ENCODE results near the gene TSPEAR.

GRCh38 chr21:44523567-44524413 is 187.6 kb downstream of the TSPEAR start:
- no peak for TF ChIP-seq POLR2A (IDR thresholded peaks at IDR 0.05)
- TF ChIP-seq, protein P1, sequence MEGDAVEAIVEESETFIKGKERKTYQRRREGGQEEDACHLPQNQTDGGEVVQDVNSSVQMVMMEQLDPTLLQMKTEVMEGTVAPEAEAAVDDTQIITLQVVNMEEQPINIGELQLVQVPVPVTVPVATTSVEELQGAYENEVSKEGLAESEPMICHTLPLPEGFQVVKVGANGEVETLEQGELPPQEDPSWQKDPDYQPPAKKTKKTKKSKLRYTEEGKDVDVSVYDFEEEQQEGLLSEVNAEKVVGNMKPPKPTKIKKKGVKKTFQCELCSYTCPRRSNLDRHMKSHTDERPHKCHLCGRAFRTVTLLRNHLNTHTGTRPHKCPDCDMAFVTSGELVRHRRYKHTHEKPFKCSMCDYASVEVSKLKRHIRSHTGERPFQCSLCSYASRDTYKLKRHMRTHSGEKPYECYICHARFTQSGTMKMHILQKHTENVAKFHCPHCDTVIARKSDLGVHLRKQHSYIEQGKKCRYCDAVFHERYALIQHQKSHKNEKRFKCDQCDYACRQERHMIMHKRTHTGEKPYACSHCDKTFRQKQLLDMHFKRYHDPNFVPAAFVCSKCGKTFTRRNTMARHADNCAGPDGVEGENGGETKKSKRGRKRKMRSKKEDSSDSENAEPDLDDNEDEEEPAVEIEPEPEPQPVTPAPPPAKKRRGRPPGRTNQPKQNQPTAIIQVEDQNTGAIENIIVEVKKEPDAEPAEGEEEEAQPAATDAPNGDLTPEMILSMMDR (IDR thresholded peaks at IDR 0.05) = no peak

Data from right lobe of liver (tissue), 4 donors.